ENCODE results near the gene RERE. TPM values are rescaled to one million over a fixed set of nuclear protein-coding genes. Genes with fewer than 3 reads are reported as not detected.

The RERE gene
- total and polyA plus RNA-seq, 11 donors: 53.5 to 236 (median 121) TPM

DNA sequence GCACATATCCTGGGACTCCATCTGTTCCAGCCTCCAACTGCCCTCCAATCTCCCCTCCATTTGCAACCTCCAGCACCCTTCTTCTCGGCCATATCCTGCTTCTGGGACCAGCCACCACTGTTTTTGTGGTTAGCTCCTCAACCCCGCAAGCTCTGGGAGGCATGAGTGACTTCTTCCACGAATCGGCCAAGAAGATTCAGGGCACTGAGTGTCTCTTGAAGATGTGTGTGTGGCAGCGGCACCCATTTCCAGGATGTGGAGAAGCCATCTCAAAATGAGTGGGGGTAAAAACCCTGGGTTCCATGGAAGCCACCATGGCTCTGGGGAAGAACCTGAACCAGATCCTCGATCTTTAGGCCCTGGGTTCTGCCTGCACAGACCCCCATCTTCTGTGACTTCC is 304.9 kb downstream of the RERE start:
- WGBS, 4 donors: 94 to 97% (median 96%) methylated on average over 6 of the region's 6 CpGs
- Histone ChIP-seq H3K27me3 (no peaks in the 10 kb centered on the region), H3K4me1 (peaks cover 2 to 42% (median 29%) of the 10 kb centered on the region in 12 donors), H3K9me3 (no peaks in the 10 kb centered on the region), H3K36me3 (peaks cover 0 to 8% (median 3%) of the 10 kb centered on the region in 9 donors), H3K4me3 (no peak overlapping the region), H3K27ac (no peak overlapping the region)
- TF ChIP-seq POLR2A (IDR thresholded peaks at IDR 0.05) (no peak), CTCF (IDR thresholded peaks at IDR 0.05) (no peak)
- ATAC-seq (no peak), DNase-seq (no peak)
- intact Hi-C loops (cut with DNase I): no loop called here

DNA sequence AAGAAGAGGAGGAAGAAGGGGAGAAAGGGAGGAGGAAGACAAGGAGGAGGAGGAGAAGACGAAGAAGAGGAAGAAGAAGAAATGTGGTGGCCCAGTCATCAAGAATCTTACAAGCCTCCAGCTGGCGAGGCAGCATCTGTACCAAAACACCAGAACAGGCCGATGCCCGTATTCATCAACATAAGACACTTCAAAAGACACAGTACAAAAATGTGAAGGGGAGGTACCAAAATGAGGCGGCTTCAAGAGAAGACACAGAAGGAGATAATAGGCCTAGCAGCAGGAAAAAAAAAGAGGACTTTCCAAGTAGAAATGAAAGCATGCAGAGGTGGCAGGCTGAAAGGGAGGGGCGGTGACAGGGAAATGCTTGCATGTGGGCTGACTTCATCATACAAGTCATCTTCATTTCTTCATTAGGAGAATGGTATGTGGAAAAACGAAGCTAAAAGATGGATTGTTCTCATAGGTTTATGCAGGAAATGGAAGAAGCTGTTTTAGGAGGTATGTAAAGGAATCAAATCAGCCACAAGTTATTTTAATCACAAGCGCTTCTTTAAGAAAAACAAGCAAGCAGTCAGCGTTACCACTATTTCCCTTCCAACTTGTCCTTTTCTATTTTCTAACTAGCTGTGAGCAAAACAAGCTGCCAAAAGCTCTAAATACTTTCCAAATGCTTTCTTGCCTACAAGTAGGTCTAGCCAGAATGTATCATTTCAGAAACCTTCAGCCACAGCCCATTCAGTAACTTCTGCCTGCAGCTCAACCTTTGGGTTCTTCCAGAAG is 307.2 kb downstream of the RERE start:
- 46 to 55% (median 50%) methylated on average over 9 of the region's 9 CpGs for WGBS, 4 donors
- TF ChIP-seq POLR2A (IDR thresholded peaks at IDR 0.05) (no peak), CTCF (IDR thresholded peaks at IDR 0.05) (no peak)
- Histone ChIP-seq H3K4me1 (peaks cover 2 to 42% (median 22%) of the 10 kb centered on the region in 12 donors), H3K27me3 (no peaks in the 10 kb centered on the region), H3K9me3 (no peaks in the 10 kb centered on the region), H3K36me3 (peaks cover 0 to 22% (median 9%) of the 10 kb centered on the region in 9 donors), H3K27ac (peak overlapping the region; percentile 22 to 75 (median 58)), H3K4me3 (peak overlapping the region in 6 of 12 donors; percentile 3 to 36 (median 12))
- peak in 1 of 5 donors; percentile 26 for DNase-seq
- intact Hi-C loops (cut with DNase I): no loop called here
- ATAC-seq: peak; percentile 19 to 66 (median 56)

- intact Hi-C loops (cut with DNase I): loop anchor here in 1 of 10 donors (5.0 kb wide), 1 partner anchor 47 kb away; no protein-coding TSS in a partner anchor
- H3K36me3 ChIP-seq: peaks cover 0 to 25% (median 9%) of the 10 kb centered on the region in 9 donors
- H3K27ac ChIP-seq: peak overlapping the region; percentile 15 to 75 (median 58)
- no peak for ATAC-seq
- no peaks in the 10 kb centered on the region for H3K27me3 ChIP-seq
- WGBS, 4 donors: 95 to 96% (median 96%) methylated on average over 7 of the region's 7 CpGs
- H3K9me3 ChIP-seq: no peaks in the 10 kb centered on the region
- DNase-seq: no peak
- H3K4me1 ChIP-seq: peaks cover 2 to 42% (median 22%) of the 10 kb centered on the region in 12 donors
- TF ChIP-seq POLR2A (IDR thresholded peaks at IDR 0.05) (no peak), CTCF (IDR thresholded peaks at IDR 0.05) (no peak)
- peak overlapping the region in 3 of 12 donors; percentile 3 to 36 (median 9) for H3K4me3 ChIP-seq
Observed at GRCh38 chr1:8509579-8509978, 307.9 kb downstream of the RERE start.

DNA sequence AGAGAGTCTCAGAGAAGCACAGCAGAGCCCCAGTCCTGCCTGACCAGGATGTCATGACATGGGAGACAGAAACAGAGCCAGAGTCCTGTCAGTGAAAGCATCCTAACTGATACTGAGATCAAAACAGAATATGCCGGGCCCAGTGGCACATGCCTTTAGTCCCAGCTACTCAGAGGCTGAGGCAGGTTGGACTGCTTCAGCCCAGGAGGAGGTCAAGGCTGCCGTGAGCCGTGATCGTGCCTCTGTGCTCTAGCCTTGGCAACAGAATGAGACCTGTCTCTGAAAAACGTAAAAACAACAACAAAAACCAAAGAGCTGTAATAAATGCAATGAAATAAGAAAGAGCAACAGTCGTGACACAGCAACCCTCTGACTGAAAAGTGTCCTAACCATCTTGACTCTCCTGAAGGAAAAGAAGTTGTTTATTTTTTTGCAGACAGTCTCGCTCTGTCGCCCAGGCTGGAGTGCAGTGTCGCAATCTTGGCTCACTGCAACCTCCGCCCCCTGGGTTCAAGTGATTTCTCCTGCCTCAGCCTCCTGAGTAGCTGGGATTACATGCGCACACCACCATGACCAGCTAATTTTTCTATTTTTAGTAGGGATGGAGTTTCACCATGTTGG is 310.3 kb downstream of the RERE start:
- WGBS, 4 donors: 83 to 89% (median 85%) methylated on average over 11 of the region's 11 CpGs
- H3K4me3 ChIP-seq: no peak overlapping the region
- peaks cover 0 to 25% (median 9%) of the 10 kb centered on the region in 9 donors for H3K36me3 ChIP-seq
- peaks cover 2 to 35% (median 23%) of the 10 kb centered on the region in 12 donors for H3K4me1 ChIP-seq
- H3K27ac ChIP-seq: no peak overlapping the region
- intact Hi-C loops (cut with DNase I): loop anchor here in 1 of 10 donors (5.0 kb wide), 1 partner anchor 45 kb away; no protein-coding TSS in a partner anchor
- ATAC-seq: peak in 1 of 4 donors; percentile 29
- no peak for DNase-seq
- no peaks in the 10 kb centered on the region for H3K27me3 ChIP-seq
- no peaks in the 10 kb centered on the region for H3K9me3 ChIP-seq
- no peak for TF ChIP-seq POLR2A (IDR thresholded peaks at IDR 0.05)
- TF ChIP-seq CTCF (IDR thresholded peaks at IDR 0.05): no peak

All from heart left ventricle (tissue), 16 donors.